WERI-Rb-1 (cell line): ENCODE results near the gene CLN6.
A peak's percentile ranks its signal among the peaks of the same experiment; 100 is the strongest.
"Not testable (repeated sequence)": the region's sequence is repeated elsewhere in the genome, so short reads cannot be mapped to it uniquely, and the experiment has no call there.

Source experiments
- DNase-seq: peaks from one replicate; pipeline ENCODE4 v3.0.0-alpha.2; 2020
- H3K27ac ChIP-seq: fragments of 250-450 bp; sonication (Bioruptor Pico); 2 replicates; pipeline ENCODE4 v1.5.1; 2020; ENCODE audit warnings: mild to moderate bottlenecking, moderate library complexity
- H3K27me3 ChIP-seq: fragments of 250-450 bp; sonication (Bioruptor Pico); 2 replicates; pipeline ENCODE4 v1.5.1; 2021; ENCODE audit warnings: mild to moderate bottlenecking, low read depth, moderate library complexity; ENCODE audit not compliant: insufficient read depth, severe bottlenecking
- H3K36me3 ChIP-seq: fragments of 250-450 bp; sonication (Bioruptor Pico); 2 replicates; pipeline ENCODE4 v1.5.1; 2020; ENCODE audit warnings: mild to moderate bottlenecking, moderate library complexity
- H3K4me3 ChIP-seq: 2 replicates; pipeline ENCODE4 v1.5.1; 2011; ENCODE audit warnings: low read depth, mild to moderate bottlenecking, control low read depth, low read length
- H3K9me3 ChIP-seq: fragments of 250-450 bp; sonication (Bioruptor Pico); 2 replicates; pipeline ENCODE4 v1.5.1; 2021; ENCODE audit warnings: mild to moderate bottlenecking, moderate library complexity; ENCODE audit not compliant: severe bottlenecking
- TF ChIP-seq, protein P1 (sequence below): IDR thresholded peaks from 2 replicates; pipeline ENCODE4 v1.5.1; 2011; ENCODE audit warnings: low read depth, mild to moderate bottlenecking, control low read depth, inconsistent platforms, low read length

The CLN6 gene

DNA sequence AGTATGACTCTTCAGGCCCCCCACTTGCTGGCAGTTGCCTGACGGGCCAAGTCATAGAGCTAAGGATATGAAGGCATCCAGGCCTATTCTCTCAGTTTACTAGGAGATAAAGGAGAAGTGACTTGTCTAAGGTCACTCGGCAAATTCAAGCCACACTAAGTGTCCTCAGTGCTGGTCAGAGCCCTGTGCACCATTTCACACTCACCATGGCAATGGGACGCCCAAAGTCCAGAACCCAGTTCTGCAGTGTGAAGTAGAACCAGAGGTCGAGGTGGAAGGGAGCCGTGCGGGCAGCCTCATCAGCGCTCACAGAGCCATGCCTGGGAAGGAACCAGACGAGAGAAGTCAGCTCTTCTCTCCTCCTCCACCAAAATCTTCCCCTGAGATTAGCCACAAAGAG is 11.2 kb downstream of the CLN6 start:
- Histone ChIP-seq H3K27ac (no peak overlapping the region), H3K9me3 (peaks cover 3% of the 10 kb centered on the region), H3K36me3 (peaks cover 74% of the 10 kb centered on the region), H3K4me3 (no peak overlapping the region), H3K27me3 (no peaks in the 10 kb centered on the region)
- DNase-seq = no peak
- TF ChIP-seq, protein P1, sequence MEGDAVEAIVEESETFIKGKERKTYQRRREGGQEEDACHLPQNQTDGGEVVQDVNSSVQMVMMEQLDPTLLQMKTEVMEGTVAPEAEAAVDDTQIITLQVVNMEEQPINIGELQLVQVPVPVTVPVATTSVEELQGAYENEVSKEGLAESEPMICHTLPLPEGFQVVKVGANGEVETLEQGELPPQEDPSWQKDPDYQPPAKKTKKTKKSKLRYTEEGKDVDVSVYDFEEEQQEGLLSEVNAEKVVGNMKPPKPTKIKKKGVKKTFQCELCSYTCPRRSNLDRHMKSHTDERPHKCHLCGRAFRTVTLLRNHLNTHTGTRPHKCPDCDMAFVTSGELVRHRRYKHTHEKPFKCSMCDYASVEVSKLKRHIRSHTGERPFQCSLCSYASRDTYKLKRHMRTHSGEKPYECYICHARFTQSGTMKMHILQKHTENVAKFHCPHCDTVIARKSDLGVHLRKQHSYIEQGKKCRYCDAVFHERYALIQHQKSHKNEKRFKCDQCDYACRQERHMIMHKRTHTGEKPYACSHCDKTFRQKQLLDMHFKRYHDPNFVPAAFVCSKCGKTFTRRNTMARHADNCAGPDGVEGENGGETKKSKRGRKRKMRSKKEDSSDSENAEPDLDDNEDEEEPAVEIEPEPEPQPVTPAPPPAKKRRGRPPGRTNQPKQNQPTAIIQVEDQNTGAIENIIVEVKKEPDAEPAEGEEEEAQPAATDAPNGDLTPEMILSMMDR = no peak

DNA sequence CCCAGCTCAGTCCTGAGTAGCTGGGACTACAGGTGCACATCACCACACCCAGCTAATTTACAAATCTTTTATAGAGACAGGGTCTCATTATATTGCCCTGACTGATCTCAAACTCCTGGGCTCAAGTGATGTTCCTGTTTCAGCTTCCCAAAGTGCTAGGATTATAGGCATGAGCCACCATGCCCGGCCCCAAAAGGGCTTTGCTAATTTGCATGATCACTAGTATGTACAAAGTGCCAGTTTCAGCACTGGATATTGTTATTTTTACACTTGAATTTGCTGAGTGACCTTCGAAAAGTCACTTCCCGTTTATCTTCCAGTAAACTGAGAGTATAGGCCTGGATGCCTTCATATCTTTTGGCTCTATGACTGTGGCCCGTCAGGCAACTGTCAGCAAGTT is 12.2 kb downstream of the CLN6 start:
- no peak overlapping the region for H3K4me3 ChIP-seq
- H3K9me3 ChIP-seq = peaks cover 3% of the 10 kb centered on the region
- no peaks in the 10 kb centered on the region for H3K27me3 ChIP-seq
- no peak overlapping the region for H3K27ac ChIP-seq
- TF ChIP-seq, protein P1 = no peak
- no peak for DNase-seq
- peaks cover 80% of the 10 kb centered on the region for H3K36me3 ChIP-seq

DNA sequence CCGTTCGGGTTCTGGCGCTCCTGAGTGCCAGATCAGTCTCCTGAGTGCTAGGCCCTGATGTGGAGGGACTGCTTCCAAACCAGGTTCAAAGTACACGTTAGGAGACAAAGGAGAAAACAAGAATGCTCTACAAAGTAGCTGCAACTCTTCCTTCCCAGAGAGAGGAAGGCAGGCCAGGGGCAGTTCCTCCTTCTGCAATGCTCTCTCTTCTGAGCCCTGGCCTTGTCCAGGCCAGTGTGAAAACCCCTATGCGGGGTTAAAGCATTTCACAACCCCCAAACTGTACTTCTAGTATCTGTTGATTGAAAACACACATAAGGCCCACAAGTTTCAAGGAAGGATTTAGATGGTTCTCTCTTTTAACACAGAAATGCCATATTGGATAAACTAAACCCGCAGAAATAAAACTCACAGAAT is 14.7 kb downstream of the CLN6 start:
- no peak for DNase-seq
- Histone ChIP-seq H3K27me3 (no peaks in the 10 kb centered on the region), H3K36me3 (peaks cover 89% of the 10 kb centered on the region), H3K9me3 (no peaks in the 10 kb centered on the region), H3K4me3 (no peak overlapping the region), H3K27ac (no peak overlapping the region)
- TF ChIP-seq, protein P1 = no peak

DNA sequence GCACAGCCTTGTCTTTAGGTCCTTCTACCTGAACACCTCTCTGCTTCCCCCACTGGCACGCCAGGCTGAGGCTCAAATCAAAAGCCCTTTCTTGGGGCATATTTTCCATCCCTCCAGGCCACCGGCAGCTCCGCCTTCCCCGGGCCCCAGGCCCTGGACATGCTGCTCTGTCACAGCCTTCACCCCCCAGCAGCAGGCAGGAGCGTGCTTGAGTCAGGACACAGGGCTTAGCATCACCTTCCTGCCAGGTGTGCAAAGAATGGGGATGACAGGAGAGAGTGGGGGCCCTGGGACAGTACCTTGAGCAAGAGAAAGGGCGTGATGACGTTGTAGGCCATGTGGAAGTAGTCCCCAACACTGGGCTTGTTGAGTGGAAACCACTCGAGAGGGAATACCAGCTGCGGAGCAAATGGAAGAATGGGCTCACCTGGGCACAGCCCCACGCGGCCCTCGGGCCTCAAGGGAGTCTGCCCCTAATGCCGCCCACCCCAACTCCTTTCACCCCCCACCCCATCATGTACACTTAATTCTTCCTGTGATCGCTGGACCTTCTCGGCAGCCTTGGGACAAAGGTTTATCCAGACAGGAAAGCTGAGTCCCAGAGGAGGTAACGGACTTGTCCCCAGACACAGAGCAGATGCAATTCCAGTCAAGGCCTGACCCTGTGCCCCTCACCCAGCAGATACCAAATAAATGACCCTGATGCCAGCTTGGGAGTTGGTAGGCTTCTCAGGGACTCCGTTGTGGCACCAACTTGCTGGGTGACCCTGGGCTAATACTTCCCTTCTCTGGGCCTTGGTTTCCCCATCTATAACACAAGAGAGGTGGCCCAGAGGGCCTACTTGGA is 15.3 kb downstream of the CLN6 start:
- Histone ChIP-seq H3K27ac (no peak overlapping the region), H3K9me3 (no peaks in the 10 kb centered on the region), H3K36me3 (peaks cover 89% of the 10 kb centered on the region), H3K27me3 (no peaks in the 10 kb centered on the region), H3K4me3 (no peak overlapping the region)
- DNase-seq = no peak
- TF ChIP-seq, protein P1 = no peak

DNA sequence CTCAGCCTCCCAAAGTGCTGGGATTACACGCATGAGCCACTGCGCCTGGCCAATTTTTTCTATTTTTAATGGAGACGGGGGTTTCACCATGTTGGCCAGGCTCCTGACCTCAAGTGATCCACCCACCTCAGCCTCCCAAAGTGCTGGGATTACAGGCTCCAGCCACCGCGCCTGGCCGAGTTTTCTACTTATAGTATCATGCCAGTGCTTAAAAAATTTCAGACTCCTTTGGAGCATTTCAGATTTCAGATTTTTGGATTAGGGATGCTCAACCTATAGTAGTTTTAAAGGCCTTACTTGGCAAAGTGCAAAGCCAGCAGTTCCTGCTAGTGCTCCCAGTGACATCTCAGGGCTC is 16.1 kb downstream of the CLN6 start:
- DNase-seq, H3K9me3 ChIP-seq, H3K27ac ChIP-seq, H3K4me3 ChIP-seq, H3K27me3 ChIP-seq: not testable (repeated sequence)
- peaks cover 86% of the 10 kb centered on the region for H3K36me3 ChIP-seq

DNA sequence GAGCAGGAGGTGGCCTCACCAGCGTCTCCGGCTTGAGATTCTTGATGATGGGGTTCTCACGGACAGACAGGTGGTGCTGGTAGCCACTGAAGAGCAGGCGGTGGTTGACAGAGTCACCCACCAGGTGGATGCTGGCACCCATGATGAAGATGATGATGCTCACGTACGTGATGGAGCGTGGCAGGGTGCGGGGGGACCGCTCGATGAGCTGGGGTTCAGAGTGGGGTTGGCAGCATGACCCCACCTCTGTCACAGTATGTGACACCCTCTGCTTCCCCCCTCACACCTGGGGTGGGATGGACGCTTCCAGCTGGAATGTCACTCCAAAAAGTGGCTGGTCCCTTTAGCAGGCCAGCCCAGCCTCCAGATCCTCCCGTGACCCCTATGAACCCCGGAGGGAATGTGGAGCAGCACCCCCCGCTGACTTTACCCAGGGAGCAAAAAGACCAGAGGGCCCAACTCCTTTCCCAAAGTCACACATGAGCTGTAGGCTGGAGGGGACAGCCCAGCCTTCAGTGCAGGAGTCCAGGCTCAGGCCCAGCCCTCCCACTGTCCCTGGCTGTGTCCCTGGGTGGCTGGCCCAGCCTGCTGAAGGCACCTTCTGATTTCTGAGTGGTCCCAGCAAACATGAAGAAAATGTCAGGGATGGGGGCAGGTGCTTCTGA is 17.7 kb downstream of the CLN6 start:
- Histone ChIP-seq H3K36me3 (peaks cover 84% of the 10 kb centered on the region), H3K9me3 (no peaks in the 10 kb centered on the region), H3K27me3 (no peaks in the 10 kb centered on the region), H3K27ac (peak overlapping the region; percentile 52), H3K4me3 (no peak overlapping the region)
- TF ChIP-seq, protein P1 = no peak
- no peak for DNase-seq
